Left hindlimb (tissue), 1 donor: ENCODE data around the gene SERPINB12.

Experiments used
- DNase-seq: peaks from one replicate; pipeline ENCODE4 v3.0.0-alpha.2; 2018

Gene SERPINB12

GRCh38 chr18:63604791-63605567, 62.8 kb downstream of the SERPINB12 start:
- no peak for DNase-seq

- DNase-seq, result no peak
Measured at GRCh38 chr18:63606526-63606925, 64.4 kb downstream of the SERPINB12 start.

GRCh38 chr18:63613420-63613819, 71.3 kb downstream of the SERPINB12 start:
- DNase-seq, result no peak

GRCh38 chr18:63617049-63617914, 75.1 kb downstream of the SERPINB12 start:
- DNase-seq, result no peak

- DNase-seq, result no peak
Measured at GRCh38 chr18:63617915-63618234, 75.7 kb downstream of the SERPINB12 start.
